ENCODE data around the gene MTMR4.
"Not testable (repeated sequence)": the region's sequence is repeated elsewhere in the genome, so short reads cannot be mapped to it uniquely, and the experiment has no call there.

The MTMR4 gene

GRCh38 chr17:58484600-58484999 is 29.8 kb downstream of the MTMR4 start:
- Histone ChIP-seq H3K27me3 (ENCODE audit: control insufficient read depth, low read length) (no peaks in the 10 kb centered on the region), H3K4me2 (ENCODE audit: low read length) (no peak overlapping the region), H3K9me3 (ENCODE audit: control insufficient read depth, insufficient read depth, low read length) (no peaks in the 10 kb centered on the region), H3K36me3 (ENCODE audit: control insufficient read depth, low read length) (peaks cover 10% of the 10 kb centered on the region), H3K9me2 (replicated peaks; ENCODE audit: control insufficient read depth, low read length) (no peaks in the 10 kb centered on the region), H3K79me2 (ENCODE audit: control insufficient read depth, low read length) (no peaks in the 10 kb centered on the region), H3K27ac (ENCODE audit: low read depth, low read length) (no peak overlapping the region), H3F3A (ENCODE audit: control insufficient read depth, insufficient read depth) (0 out of 2 replicates have a peak, but pooled peaks cover 4% of the 10 kb centered on the region), H3K4me3 (ENCODE audit: low read length) (no peak overlapping the region), H4K20me1 (ENCODE audit: control insufficient read depth, insufficient read depth, low read depth, low read length) (no peaks in the 10 kb centered on the region), H3K4me1 (ENCODE audit: control insufficient read depth, low read length) (no peaks in the 10 kb centered on the region)
- TF ChIP-seq EZH2phosphoT487 (IDR thresholded peaks at IDR 0.05; ENCODE audit: borderline replicate concordance, low read length): no peak

- H3K9me3 ChIP-seq (ENCODE audit: control insufficient read depth, insufficient read depth, low read length); H3K4me1 ChIP-seq (ENCODE audit: control insufficient read depth, low read length); H3K9me2 ChIP-seq (replicated peaks; ENCODE audit: control insufficient read depth, low read length): not testable (repeated sequence)
Measured at GRCh38 chr17:58481798-58482197, 32.6 kb downstream of the MTMR4 start.

GRCh38 chr17:58480090-58480489 is 34.3 kb downstream of the MTMR4 start:
- Histone ChIP-seq H3K4me3 (ENCODE audit: low read length) (no peak overlapping the region), H3K36me3 (ENCODE audit: control insufficient read depth, low read length) (no peaks in the 10 kb centered on the region), H3K9me2 (replicated peaks; ENCODE audit: control insufficient read depth, low read length) (no peaks in the 10 kb centered on the region), H3K9me3 (ENCODE audit: control insufficient read depth, insufficient read depth, low read length) (no peaks in the 10 kb centered on the region), H3F3A (ENCODE audit: control insufficient read depth, insufficient read depth) (0 out of 2 replicates have a peak, but pooled peaks cover 4% of the 10 kb centered on the region), H3K27ac (ENCODE audit: low read depth, low read length) (no peak overlapping the region), H3K4me2 (ENCODE audit: low read length) (no peak overlapping the region), H3K79me2 (ENCODE audit: control insufficient read depth, low read length) (no peaks in the 10 kb centered on the region), H3K4me1 (ENCODE audit: control insufficient read depth, low read length) (no peaks in the 10 kb centered on the region), H3K27me3 (ENCODE audit: control insufficient read depth, low read length) (no peaks in the 10 kb centered on the region), H4K20me1 (ENCODE audit: control insufficient read depth, insufficient read depth, low read depth, low read length) (no peaks in the 10 kb centered on the region)
- TF ChIP-seq CTCF (IDR thresholded peaks at IDR 0.05; ENCODE audit: low read depth, low read length, poor library complexity, severe bottlenecking): no peak
- no peak for TF ChIP-seq EZH2phosphoT487 (IDR thresholded peaks at IDR 0.05; ENCODE audit: borderline replicate concordance, low read length)

More at GRCh38 chr17:58481798-58482197, 32.6 kb downstream of the MTMR4 start:
- H3K4me2 ChIP-seq (ENCODE audit: low read length); H3F3A ChIP-seq (ENCODE audit: control insufficient read depth, insufficient read depth); H3K79me2 ChIP-seq (ENCODE audit: control insufficient read depth, low read length); H3K4me3 ChIP-seq (ENCODE audit: low read length); H3K36me3 ChIP-seq (ENCODE audit: control insufficient read depth, low read length); H3K27ac ChIP-seq (ENCODE audit: low read depth, low read length); H4K20me1 ChIP-seq (ENCODE audit: control insufficient read depth, insufficient read depth, low read depth, low read length); H3K27me3 ChIP-seq (ENCODE audit: control insufficient read depth, low read length): not testable (repeated sequence)

GRCh38 chr17:58476812-58477211 is 37.6 kb downstream of the MTMR4 start:
- no peaks in the 10 kb centered on the region for H4K20me1 ChIP-seq (ENCODE audit: control insufficient read depth, insufficient read depth, low read depth, low read length)
- H3K36me3 ChIP-seq (ENCODE audit: control insufficient read depth, low read length): no peaks in the 10 kb centered on the region
- H3K9me2 ChIP-seq (replicated peaks; ENCODE audit: control insufficient read depth, low read length): no peaks in the 10 kb centered on the region
- no peaks in the 10 kb centered on the region for H3K9me3 ChIP-seq (ENCODE audit: control insufficient read depth, insufficient read depth, low read length)
- H3K27me3 ChIP-seq (ENCODE audit: control insufficient read depth, low read length): no peaks in the 10 kb centered on the region
- H3K4me3 ChIP-seq (ENCODE audit: low read length): no peak overlapping the region
- no peaks in the 10 kb centered on the region for H3K79me2 ChIP-seq (ENCODE audit: control insufficient read depth, low read length)
- TF ChIP-seq EZH2phosphoT487 (IDR thresholded peaks at IDR 0.05; ENCODE audit: borderline replicate concordance, low read length) (no peak), CTCF (IDR thresholded peaks at IDR 0.05; ENCODE audit: low read depth, low read length, poor library complexity, severe bottlenecking) (no peak)
- H3K4me2 ChIP-seq (ENCODE audit: low read length): no peak overlapping the region
- H3F3A ChIP-seq (ENCODE audit: control insufficient read depth, insufficient read depth): no peaks in the 10 kb centered on the region
- no peak overlapping the region for H3K27ac ChIP-seq (ENCODE audit: low read depth, low read length)
- H3K4me1 ChIP-seq (ENCODE audit: control insufficient read depth, low read length): no peaks in the 10 kb centered on the region

Data from DOHH2 (cell line).